Dedifferentiated amniotic fluid mesenchymal stem cell (primary cell): ENCODE data around the gene AJM1.
"Not testable (repeated sequence)": the region's sequence is repeated elsewhere in the genome, so short reads cannot be mapped to it uniquely, and the experiment has no call there.

Source experiments
- DNase-seq: peaks from one replicate; pipeline ENCODE4 v3.0.0-alpha.2; 2016; ENCODE audit errors: extremely low spot score

Gene AJM1

GRCh38 chr9:136856541-136857141, 14.4 kb downstream of the AJM1 start:
- DNase-seq: no peak

- no peak for DNase-seq
These were observed 14.9 kb downstream of the AJM1 start for GRCh38 chr9:136857166-136857565.

GRCh38 chr9:136857581-136858412, 15.5 kb downstream of the AJM1 start:
- DNase-seq: no peak

GRCh38 chr9:136858452-136858843, 16.2 kb downstream of the AJM1 start:
- DNase-seq: no peak

DNA sequence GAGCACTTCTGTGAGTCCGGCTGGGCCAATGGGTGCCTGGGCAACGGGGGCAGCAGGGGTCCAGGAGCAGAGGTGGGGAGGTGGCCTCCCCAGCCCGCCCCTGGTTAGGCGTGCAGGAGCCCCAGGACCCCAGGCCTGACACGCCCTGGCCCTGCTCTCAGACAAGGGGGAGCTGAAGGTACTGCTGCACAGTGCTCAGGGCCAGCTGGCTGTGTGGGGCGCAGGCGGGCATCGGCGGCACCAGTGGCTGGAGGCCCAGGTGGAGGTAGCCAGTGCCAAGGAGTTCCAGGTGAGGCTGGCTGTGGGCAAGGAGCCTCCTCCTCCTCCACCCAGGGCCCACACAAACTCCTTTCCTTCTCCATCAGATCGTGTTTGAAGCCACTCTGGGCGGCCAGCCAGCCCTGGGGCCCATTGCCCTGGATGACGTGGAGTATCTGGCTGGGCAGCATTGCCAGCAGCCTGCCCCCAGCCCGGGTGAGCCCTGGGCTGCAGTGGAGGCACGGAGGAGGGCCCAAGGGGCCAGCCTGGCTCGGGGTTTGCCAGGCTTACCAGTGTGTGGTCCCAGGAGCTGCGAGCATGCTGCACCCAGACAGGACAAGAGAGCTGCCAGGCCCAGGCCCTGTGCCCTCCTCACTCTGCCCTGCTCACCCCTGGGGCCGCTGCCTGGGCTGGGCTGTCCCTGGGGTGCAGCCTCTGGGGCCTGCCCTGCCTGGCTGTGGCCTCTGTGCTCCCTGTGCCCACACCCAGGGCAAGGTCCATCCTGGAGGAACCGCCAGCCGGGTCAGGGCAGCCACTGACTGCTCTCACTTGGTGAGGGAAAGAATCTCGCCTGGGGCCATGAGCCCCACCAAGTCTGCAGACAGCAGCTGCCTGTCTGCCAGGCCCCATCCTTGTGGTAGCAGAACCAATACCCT, 16.8 kb downstream of the AJM1 start:
- no peak for DNase-seq

DNA sequence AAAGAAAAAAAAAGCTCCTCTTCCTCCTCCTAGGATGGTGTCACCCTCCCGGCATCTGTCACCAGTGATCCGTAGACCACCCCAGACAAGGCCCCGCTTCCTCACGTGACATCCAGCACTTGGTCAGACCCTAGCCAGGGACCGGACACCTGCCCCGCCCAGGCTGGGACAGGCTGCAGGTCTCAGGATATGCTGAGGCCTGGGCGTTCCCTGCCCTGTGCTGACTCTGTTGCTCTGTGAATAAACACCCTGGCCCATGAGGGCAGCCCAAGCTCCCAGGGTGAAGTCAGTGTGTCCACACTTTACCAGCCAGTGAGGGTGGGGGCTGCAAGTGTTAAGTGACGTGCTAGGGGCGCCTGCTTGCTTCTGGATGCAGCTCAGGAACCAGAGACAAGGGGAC, 18.3 kb downstream of the AJM1 start:
- no peak for DNase-seq

DNA sequence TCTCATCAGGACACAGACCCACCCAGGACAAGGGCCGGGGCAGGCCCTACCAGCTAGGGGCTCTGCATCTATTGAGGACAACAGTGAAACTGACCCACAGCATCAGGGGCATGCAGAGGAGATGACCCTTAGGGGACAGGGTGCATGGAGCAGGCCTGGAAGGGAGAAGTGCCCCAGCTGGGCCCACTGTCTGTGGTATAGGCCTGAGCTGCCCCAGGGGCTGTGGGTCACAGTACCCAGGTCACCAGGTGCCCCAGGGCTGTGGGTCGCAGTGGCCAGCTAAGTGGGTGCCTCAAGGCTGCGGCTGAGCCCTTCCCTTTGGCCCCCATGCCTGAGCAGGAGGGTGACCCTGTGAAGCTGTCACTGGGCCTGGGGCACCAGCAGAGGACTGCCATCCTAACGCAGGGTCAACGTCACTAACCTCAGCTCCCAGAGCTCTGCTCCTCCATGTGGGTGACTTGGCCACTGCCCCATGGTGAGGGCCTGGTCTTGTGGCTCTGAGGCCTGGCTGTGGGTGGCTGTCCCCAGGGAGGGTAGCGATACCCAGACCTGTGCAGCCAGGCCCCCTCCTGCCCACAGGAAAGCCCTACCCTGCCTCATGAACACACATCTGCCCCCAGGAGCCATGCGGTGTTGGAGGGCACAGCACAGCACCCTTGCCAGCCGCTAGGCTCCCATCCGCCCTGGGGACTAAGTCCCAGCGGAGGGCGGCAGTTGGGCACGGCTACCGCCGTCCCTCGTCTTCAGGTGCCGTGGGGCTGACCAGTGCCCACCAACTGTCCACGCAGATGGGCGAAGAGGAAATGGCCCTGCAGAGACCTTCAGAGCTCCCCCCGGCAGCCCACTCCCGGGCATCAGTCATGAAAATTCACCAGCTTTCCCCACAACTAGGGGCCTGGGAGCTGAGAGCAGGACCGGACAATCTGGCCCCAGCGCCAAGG, 18.9 kb downstream of the AJM1 start:
- DNase-seq: no peak

GRCh38 chr9:136861874-136862457, 19.7 kb downstream of the AJM1 start:
- DNase-seq: no peak

DNA sequence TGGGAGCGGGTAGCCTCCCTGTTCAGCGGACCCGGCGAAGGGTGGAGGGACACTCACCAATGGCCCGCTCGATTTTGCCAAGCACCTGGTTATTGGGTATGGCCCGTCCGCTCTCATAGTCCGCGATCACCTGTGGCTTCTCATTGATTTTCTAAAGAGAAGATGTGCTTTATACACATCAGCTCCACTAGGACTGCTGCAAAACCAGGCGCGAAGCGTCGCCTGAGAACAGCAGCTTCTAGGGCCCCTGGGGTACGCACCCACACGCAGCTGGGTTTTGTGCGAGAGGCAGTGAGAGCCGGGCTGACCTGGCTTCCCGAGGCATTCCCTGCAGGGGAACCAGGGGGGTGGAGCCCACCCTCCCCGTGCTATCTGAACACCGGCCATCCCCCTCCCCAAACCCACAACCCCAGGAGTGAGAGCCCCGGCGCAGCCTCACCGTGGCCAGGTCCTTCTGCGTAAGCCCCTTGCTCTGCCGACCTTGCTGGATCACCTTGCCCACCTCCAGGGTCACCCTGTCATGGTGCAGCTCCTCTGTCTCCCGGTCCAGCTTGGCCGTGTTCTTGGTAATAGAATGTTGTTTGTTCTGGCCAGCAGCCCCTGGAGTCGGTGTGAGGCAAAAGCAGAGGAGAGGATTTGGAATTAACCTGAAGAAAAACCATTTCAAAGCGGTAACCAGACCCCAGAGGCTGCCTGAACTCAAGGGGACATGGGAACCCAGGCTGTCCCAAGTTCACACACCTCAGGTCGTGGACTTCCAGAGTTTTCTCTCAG, 20.8 kb downstream of the AJM1 start:
- no peak for DNase-seq

- DNase-seq: no peak
These were observed 21.5 kb downstream of the AJM1 start for GRCh38 chr9:136863623-136864273.

GRCh38 chr9:136865041-136865767, 22.9 kb downstream of the AJM1 start:
- no peak for DNase-seq

GRCh38 chr9:136865768-136866103, 23.5 kb downstream of the AJM1 start:
- no peak for DNase-seq

- DNase-seq: not testable (repeated sequence)
These were observed 24.7 kb downstream of the AJM1 start for GRCh38 chr9:136866898-136867421.

- DNase-seq: no peak
These were observed 25.2 kb downstream of the AJM1 start for GRCh38 chr9:136867480-136867879.

DNA sequence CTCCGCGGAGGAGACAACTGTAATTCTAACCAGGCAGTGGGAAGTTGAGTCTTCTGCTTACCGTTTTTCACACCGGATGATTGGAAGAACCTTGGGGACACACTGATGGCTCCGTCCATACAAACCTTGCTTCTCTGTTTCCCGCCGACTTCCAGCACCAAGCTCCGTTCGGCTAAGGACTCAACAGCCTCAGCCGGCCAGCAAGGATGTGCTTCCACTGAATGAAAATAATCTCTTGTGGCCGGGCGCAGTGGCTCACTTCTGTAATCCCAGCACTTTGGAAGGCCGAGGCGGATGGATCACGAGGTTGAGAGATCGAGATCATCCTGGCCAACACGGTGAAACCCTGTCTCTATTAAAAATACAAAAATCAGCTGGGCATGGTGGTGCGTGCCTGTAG, 25.6 kb downstream of the AJM1 start:
- DNase-seq: no peak

- DNase-seq: no peak
These were observed 26.4 kb downstream of the AJM1 start for GRCh38 chr9:136868644-136869043.

DNA sequence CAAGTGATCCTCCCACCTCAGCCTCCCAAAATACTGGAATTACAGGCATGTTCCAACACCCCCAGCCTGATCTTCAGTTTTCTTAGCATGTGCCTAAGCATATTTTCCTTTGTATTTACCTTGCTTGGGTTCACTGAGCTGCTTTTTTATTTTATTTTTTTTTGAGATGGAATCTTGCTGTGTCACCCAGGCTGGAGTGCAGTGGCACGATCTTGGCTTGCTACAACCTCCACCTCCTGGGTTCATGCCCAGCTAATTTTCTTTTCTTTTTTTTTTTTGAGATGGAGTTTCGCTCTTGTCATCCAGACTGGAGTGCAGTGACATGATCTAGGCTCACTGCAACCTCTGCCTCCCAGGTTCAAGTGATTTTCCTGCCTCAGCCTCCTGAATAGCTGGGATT, 27.3 kb downstream of the AJM1 start:
- not testable (repeated sequence) for DNase-seq

DNA sequence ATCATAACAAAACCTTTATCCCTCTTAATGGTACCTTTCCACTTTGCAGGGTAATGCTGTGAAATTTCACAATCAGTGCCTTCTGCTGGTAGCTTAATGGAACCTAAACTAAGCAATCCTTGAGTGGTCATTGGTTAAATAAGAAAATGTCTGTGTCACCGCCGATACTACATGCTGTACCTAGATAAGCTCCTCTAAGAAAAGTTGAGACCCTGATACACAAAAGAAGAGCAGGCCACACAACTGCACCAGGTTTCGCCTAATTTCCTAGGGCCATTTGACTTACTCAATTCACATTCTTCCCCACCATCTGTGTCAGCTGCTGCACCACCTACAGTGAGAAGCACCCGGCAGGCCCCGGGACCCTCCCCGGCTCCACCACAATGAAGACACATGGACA, 32.9 kb downstream of the AJM1 start:
- no peak for DNase-seq

DNA sequence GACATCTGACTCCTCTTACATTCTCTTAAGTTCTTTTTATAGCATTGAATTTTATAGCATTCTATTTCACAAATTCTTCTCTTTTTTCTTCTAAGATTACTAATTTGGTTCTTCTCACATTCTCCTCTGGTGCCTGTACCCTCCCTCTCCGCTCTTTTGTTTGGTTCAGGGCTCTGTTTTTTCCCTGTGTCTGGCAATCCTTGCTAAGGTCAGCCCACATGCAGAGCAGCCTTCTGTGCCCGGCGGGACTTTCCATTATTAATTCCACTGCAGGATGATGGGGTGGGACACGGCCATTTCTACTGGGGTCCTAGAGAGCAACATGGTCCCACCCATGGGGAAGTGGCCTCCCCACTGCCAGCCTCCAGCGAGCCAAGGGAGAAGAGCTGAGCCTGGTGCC, 34.2 kb downstream of the AJM1 start:
- DNase-seq: no peak
